Osteocyte (in vitro differentiated cells): ENCODE measurements around the gene RFX2. TPM values are rescaled to one million over a fixed set of nuclear protein-coding genes. Genes with fewer than 3 reads are reported as not detected.
A peak's percentile ranks its signal among the peaks of the same experiment; 100 is the strongest.

ENCODE experiments used
- DNase-seq: peaks from one replicate; pipeline ENCODE4 v3.0.0; 2021; ENCODE audit warnings: mixed read lengths; ENCODE audit not compliant: unreplicated experiment; ENCODE audit errors: extremely low spot score
- H3K27ac Mint-ChIP-seq: one replicate; pipeline ENCODE4 v1.8.0; 2021; ENCODE audit warnings: mild to moderate bottlenecking, mixed read lengths; ENCODE audit not compliant: unreplicated experiment
- H3K27me3 Mint-ChIP-seq: one replicate; pipeline ENCODE4 v1.8.0; 2021; ENCODE audit warnings: mixed read lengths; ENCODE audit not compliant: unreplicated experiment
- H3K36me3 Mint-ChIP-seq: one replicate; pipeline ENCODE4 v1.8.0; 2021; ENCODE audit warnings: mixed read lengths; ENCODE audit not compliant: unreplicated experiment
- H3K4me1 Mint-ChIP-seq: one replicate; pipeline ENCODE4 v1.8.0; 2021; ENCODE audit warnings: mixed read lengths; ENCODE audit not compliant: unreplicated experiment
- H3K4me3 Mint-ChIP-seq: one replicate; pipeline ENCODE4 v1.8.0; 2021; ENCODE audit warnings: mild to moderate bottlenecking, moderate library complexity, mixed read lengths; ENCODE audit not compliant: unreplicated experiment
- H3K9me3 Mint-ChIP-seq: one replicate; pipeline ENCODE4 v1.8.0; 2021; ENCODE audit warnings: mixed read lengths; ENCODE audit not compliant: unreplicated experiment
- CTCF ChIP-seq: fragments of 200-600 bp; sonication (generic); IDR thresholded peaks from 2 replicates; pipeline ENCODE4 v1.5.0; 2021; ENCODE audit warnings: antibody characterized with exemption, mild to moderate bottlenecking, moderate library complexity
- long read RNA-seq: library from polyadenylated mRNA; unstranded; transcript quantifications from one replicate; pipeline ENCODE4 v2.0.0, GENCODE V29; 2021
- total RNA-seq: library from RNA; stranded (reverse); gene quantifications from 2 replicates; pipeline ENCODE4 v1.2.1, GENCODE V29; 2021

Gene RFX2
- 4.5 and 5.3 TPM in 2 replicates for total RNA-seq
- long read RNA-seq, partial matches to known transcripts: 0 of 1 reads
- long read RNA-seq, other reads (novel, unspliced or antisense): 1 of 1 reads

- peak; percentile 100 for DNase-seq
- H3K36me3 Mint-ChIP-seq: no peaks in the 10 kb centered on the region
- H3K4me1 Mint-ChIP-seq: peaks cover 24% of the 10 kb centered on the region
- peak within 1 kb of the TSS; percentile 98 for H3K27ac Mint-ChIP-seq
- no peak for TF ChIP-seq CTCF
- peaks cover 1% of the 10 kb centered on the region for H3K27me3 Mint-ChIP-seq
- H3K9me3 Mint-ChIP-seq: no peaks in the 10 kb centered on the region
- peak within 1 kb of the TSS; percentile 92 for H3K4me3 Mint-ChIP-seq
Measured at GRCh38 chr19:6110360-6110977, at the start of gene RFX2. Gene RFX2 (minus strand): TSS chr19:6110500. CDS start chr19:6047496, 63,004 bp downstream.

GRCh38 chr19:6156033-6156432 is 45.7 kb upstream of the RFX2 start:
- Mint-ChIP-seq H3K4me3 (no peak overlapping the region), H3K4me1 (no peaks in the 10 kb centered on the region), H3K36me3 (no peaks in the 10 kb centered on the region), H3K9me3 (peaks cover 8% of the 10 kb centered on the region), H3K27me3 (peaks cover 3% of the 10 kb centered on the region), H3K27ac (no peak overlapping the region)
- no peak for DNase-seq
- TF ChIP-seq CTCF: no peak

- H3K36me3 Mint-ChIP-seq: no peaks in the 10 kb centered on the region
- DNase-seq: no peak
- H3K27ac Mint-ChIP-seq: no peak overlapping the region
- H3K9me3 Mint-ChIP-seq: no peaks in the 10 kb centered on the region
- no peaks in the 10 kb centered on the region for H3K4me1 Mint-ChIP-seq
- H3K27me3 Mint-ChIP-seq: peaks cover 10% of the 10 kb centered on the region
- TF ChIP-seq CTCF: no peak
- no peak overlapping the region for H3K4me3 Mint-ChIP-seq
Measured at GRCh38 chr19:6150289-6150688, 40.0 kb upstream of the RFX2 start.

- Mint-ChIP-seq H3K4me1 (no peaks in the 10 kb centered on the region), H3K27ac (no peak overlapping the region), H3K36me3 (no peaks in the 10 kb centered on the region), H3K27me3 (no peaks in the 10 kb centered on the region), H3K4me3 (no peak overlapping the region), H3K9me3 (peaks cover 5% of the 10 kb centered on the region)
- DNase-seq: no peak
- TF ChIP-seq CTCF: no peak
Measured at GRCh38 chr19:6141217-6141616, 30.9 kb upstream of the RFX2 start.

GRCh38 chr19:6138511-6138910 is 28.2 kb upstream of the RFX2 start:
- no peak for DNase-seq
- no peaks in the 10 kb centered on the region for H3K4me1 Mint-ChIP-seq
- H3K4me3 Mint-ChIP-seq: no peak overlapping the region
- H3K27me3 Mint-ChIP-seq: no peaks in the 10 kb centered on the region
- no peak overlapping the region for H3K27ac Mint-ChIP-seq
- peaks cover 5% of the 10 kb centered on the region for H3K9me3 Mint-ChIP-seq
- H3K36me3 Mint-ChIP-seq: no peaks in the 10 kb centered on the region
- no peak for TF ChIP-seq CTCF
